Measurements from ENCODE around the gene EXPH5.

The EXPH5 gene

GRCh38 chr11:108599978-108600377 lies 6.4 kb upstream of the EXPH5 start:
- no peak for TF ChIP-seq CTCF (conservative IDR thresholded peaks at IDR 0.05)
- H3K27ac ChIP-seq, result no peak overlapping the region

- no peak for TF ChIP-seq CTCF (conservative IDR thresholded peaks at IDR 0.05)
- H3K27ac ChIP-seq, result no peak overlapping the region
These were observed 4.3 kb upstream of the EXPH5 start for GRCh38 chr11:108597736-108598355.

GRCh38 chr11:108596701-108597100 lies 3.1 kb upstream of the EXPH5 start:
- TF ChIP-seq CTCF (conservative IDR thresholded peaks at IDR 0.05), result no peak
- no peak overlapping the region for H3K27ac ChIP-seq

- no peak for TF ChIP-seq CTCF (conservative IDR thresholded peaks at IDR 0.05)
- peak overlapping the region; percentile 93 for H3K27ac ChIP-seq
These were observed 411 bp upstream of the EXPH5 start for GRCh38 chr11:108593923-108594434.

- peak overlapping the region; percentile 93 for H3K27ac ChIP-seq
- TF ChIP-seq CTCF (conservative IDR thresholded peaks at IDR 0.05), result no peak
These were observed 866 bp downstream of the EXPH5 start for GRCh38 chr11:108592591-108593213.

- peak overlapping the region; percentile 93 for H3K27ac ChIP-seq
- no peak for TF ChIP-seq CTCF (conservative IDR thresholded peaks at IDR 0.05)
These were observed 1.7 kb downstream of the EXPH5 start for GRCh38 chr11:108591893-108592292.

- no peak for TF ChIP-seq CTCF (conservative IDR thresholded peaks at IDR 0.05)
- H3K27ac ChIP-seq, result no peak overlapping the region
These were observed 4.4 kb downstream of the EXPH5 start for GRCh38 chr11:108589136-108589535.

All from VCaP (cell line).